AG04450 (cell line): ENCODE measurements around the gene SHISA4. TPM values are rescaled to one million over a fixed set of nuclear protein-coding genes. Genes with fewer than 3 reads are reported as not detected.

Experiments
- CTCF ChIA-PET: fragments of 300-600, 350-600 bp; formaldehyde crosslinking; extraction: SDS; loops from one replicate; lab custom pipeline; 2022; ENCODE audit warnings: antibody characterized with exemption, inconsistent platforms; lab: Charles Lee
- POLR2A ChIA-PET: fragments of 350-600 bp; formaldehyde crosslinking; extraction: SDS; loops from one replicate; lab custom pipeline; 2021; ENCODE audit warnings: antibody characterized with exemption, inconsistent platforms; lab: Yijun Ruan, JAX
- DNase-seq: peaks from one replicate; pipeline ENCODE4 v3.0.0-alpha.2; 2011; ENCODE audit warnings: low read depth, low spot score
- H3K27ac ChIP-seq: one replicate; pipeline ENCODE4 v1.5.1; 2012; ENCODE audit warnings: low read depth, low read length, control low read depth
- H3K27me3 ChIP-seq: one replicate; pipeline ENCODE4 v1.6.0; 2012; ENCODE audit warnings: low read length; ENCODE audit not compliant: control insufficient read depth, insufficient read depth
- H3K4me3 ChIP-seq: 2 replicates; pipeline ENCODE4 v1.5.1; 2011; ENCODE audit warnings: mild to moderate bottlenecking, low read depth, low read length, control low read depth
- H3K9me3 ChIP-seq: 2 replicates; pipeline ENCODE4 v1.5.1; 2012; ENCODE audit warnings: low read length; ENCODE audit not compliant: control insufficient read depth, insufficient read depth
- polyA plus RNA-seq: library from polyadenylated mRNA; depleted of rRNA; stranded (reverse); fragments of >200 nt; gene quantifications from 2 replicates; pipeline ENCODE4 v1.2.3, GENCODE V29; 2011
- TF ChIP-seq, protein P1 (sequence below): IDR thresholded peaks from 2 replicates; pipeline ENCODE4 v1.5.1; 2011; ENCODE audit warnings: low read depth, low read length, control low read depth, inconsistent platforms

Gene SHISA4
- polyA plus RNA-seq, 1 experiment, result 24.4 TPM

DNA sequence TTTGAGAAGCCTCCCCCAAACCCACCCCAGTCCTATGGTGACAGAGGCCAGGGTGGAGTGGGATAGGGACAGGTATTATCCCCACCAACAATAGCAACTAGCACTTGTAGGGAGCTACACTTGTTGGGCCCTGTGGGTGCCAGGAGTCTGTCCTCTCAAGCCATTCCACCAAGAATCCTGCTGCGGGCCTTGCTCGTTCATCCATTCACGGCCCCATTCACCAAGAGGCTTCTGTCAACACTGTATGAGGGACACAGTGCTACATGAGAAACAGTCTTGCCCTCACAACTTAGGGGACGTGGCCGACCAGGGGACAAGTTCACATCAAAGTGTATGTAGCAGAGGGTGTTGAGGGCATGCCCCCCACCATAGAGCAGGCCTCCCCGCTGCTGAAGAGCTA is 18.9 kb downstream of the SHISA4 start:
- no peak overlapping the region for H3K27ac ChIP-seq
- H3K4me3 ChIP-seq, result no peak overlapping the region
- ChIA-PET POLR2A (interaction anchor here (0.7 kb wide), 1 partner anchor 9 kb away, joined by 3 read pairs; no protein-coding TSS in a partner anchor), CTCF (interaction anchor here (2.1 kb wide), 1 partner anchor 12 kb away, joined by 9 read pairs; no protein-coding TSS in a partner anchor)
- no peak for DNase-seq
- no peaks in the 10 kb centered on the region for H3K27me3 ChIP-seq
- no peaks in the 10 kb centered on the region; the same call in 1 of the 2 replicates for H3K9me3 ChIP-seq
- TF ChIP-seq, protein P1, sequence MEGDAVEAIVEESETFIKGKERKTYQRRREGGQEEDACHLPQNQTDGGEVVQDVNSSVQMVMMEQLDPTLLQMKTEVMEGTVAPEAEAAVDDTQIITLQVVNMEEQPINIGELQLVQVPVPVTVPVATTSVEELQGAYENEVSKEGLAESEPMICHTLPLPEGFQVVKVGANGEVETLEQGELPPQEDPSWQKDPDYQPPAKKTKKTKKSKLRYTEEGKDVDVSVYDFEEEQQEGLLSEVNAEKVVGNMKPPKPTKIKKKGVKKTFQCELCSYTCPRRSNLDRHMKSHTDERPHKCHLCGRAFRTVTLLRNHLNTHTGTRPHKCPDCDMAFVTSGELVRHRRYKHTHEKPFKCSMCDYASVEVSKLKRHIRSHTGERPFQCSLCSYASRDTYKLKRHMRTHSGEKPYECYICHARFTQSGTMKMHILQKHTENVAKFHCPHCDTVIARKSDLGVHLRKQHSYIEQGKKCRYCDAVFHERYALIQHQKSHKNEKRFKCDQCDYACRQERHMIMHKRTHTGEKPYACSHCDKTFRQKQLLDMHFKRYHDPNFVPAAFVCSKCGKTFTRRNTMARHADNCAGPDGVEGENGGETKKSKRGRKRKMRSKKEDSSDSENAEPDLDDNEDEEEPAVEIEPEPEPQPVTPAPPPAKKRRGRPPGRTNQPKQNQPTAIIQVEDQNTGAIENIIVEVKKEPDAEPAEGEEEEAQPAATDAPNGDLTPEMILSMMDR, result no peak

DNA sequence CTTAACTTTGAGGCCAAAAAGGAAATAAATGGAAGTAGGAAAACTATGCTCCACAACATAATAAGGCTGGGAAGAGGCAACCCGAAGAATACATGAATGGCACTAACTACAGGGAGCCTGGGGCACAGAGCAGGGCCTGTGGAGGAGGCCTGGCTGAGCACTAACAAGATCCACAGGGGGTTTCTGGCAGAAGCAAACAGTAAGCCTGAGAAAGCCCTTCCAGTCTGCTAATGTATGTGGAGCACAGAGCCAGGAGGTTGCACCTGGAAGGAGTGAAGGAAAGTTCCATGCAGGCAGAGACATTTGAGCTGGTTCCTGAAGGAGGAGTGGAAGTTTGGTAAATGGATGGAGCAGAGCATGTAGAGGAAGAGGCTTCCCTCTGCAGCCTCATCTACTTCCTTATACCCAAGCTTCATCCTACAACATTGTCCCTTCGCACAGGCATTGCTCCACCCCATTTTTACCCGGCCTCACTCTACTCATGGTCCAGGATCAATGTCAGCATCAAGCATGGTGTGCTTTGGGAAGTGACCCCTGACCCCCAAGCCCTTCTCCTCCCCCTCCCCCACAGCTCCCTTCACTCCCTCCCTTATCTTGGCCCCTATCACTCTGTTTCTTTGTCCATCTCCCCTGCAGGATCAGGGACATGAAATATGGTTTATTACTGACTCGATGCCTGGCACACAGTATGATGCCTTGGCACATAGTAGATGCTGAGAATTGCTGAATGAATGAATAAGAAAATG is 23.3 kb downstream of the SHISA4 start:
- Histone ChIP-seq H3K9me3 (no peaks in the 10 kb centered on the region; the same call in 1 of the 2 replicates), H3K27ac (no peak overlapping the region), H3K27me3 (no peaks in the 10 kb centered on the region), H3K4me3 (no peak overlapping the region)
- TF ChIP-seq, protein P1, result no peak
- CTCF ChIA-PET, result interaction anchor here (2.1 kb wide), 1 partner anchor 16 kb away, joined by 14 read pairs; no protein-coding TSS in a partner anchor
- no peak for DNase-seq
- POLR2A ChIA-PET, result interaction anchor here (0.5 to 1.1 kb wide), 4 partner anchors 7 to 61 kb away, joined by 3 to 5 read pairs (median 4); partner anchors contain the start of gene LMOD1

DNA sequence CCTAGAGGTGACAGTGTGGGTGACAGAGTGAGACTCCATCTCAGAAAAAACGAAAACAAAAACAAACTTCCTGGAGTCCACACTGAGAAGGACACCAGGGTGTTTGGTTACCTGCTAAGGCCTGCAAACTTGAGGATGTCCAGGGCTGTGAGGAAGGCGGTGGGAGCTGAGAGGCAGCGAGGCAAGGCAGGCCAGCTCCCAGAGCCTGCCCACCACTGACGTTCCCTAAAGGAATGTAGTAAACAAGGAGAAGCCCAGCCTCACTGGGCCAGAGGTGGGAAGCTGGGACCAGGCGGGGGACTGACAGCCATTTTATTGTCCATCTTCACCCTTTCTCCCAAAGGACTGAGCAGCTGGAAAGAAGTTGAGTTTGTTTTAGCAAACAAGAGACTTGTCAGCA is 24.1 kb downstream of the SHISA4 start:
- ChIA-PET POLR2A (interaction anchor here (1.1 kb wide), 2 partner anchors 8 to 33 kb away, joined by 3 to 4 read pairs; partner anchors contain the start of gene LMOD1), CTCF (interaction anchor here (0.7 to 2.1 kb wide), 2 partner anchors 15 to 17 kb away, joined by 3 to 14 read pairs; no protein-coding TSS in a partner anchor)
- H3K27ac ChIP-seq, result no peak overlapping the region
- DNase-seq, result no peak
- no peaks in the 10 kb centered on the region for H3K27me3 ChIP-seq
- H3K4me3 ChIP-seq, result no peak overlapping the region
- no peaks in the 10 kb centered on the region; the same call in 1 of the 2 replicates for H3K9me3 ChIP-seq
- TF ChIP-seq, protein P1, result no peak

DNA sequence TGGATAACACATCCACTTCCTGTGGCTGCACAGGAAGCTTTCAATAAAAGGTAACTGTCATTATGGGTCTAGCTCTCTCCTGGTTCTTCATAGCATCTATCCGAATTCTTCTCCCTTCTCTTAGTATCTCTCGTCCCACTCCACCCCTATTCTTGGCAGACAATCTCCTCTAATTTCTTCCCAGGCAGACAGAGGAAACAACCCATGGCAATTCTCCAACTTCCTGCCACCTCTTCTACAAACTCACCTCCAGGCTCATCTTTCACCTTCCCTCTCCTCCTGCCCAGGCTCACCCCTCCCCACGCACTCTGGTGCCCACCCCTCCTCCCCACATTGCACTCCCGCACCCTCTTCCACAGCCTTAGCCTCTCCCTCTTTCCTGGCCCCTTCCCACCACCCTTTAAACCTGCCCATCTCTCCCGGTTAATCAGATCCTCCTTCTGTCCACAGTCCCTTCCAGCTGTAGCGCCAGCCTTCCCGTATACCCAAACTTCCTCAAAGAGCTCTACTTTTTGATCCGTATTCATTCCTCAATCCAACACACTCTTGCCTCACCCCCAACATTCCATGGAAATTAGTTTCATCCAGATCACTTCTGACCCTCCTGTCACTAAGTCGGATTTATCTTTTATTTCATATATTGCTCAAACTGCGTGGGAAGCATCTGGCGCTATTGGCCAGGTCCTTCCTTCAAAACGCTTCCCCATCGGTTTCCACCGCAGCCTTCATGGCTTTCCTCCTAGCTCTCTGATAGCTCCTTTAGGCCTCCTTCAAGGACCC is 25.9 kb downstream of the SHISA4 start:
- TF ChIP-seq, protein P1, result no peak
- H3K9me3 ChIP-seq, result no peaks in the 10 kb centered on the region; the same call in 1 of the 2 replicates

More for the DNA sequence above, 25.9 kb downstream of the SHISA4 start:
- Histone ChIP-seq H3K4me3 (no peak overlapping the region), H3K27ac (no peak overlapping the region), H3K27me3 (no peaks in the 10 kb centered on the region)
- DNase-seq, result no peak
- CTCF ChIA-PET, result no interaction called here
- POLR2A ChIA-PET, result no interaction called here
